ENCODE measurements around the gene IGBP1.
"Not testable (repeated sequence)": the region's sequence is repeated elsewhere in the genome, so short reads cannot be mapped to it uniquely, and the experiment has no call there.

Gene IGBP1

GRCh38 chrX:70166601-70167590 lies 33.6 kb downstream of the IGBP1 start:
- peak in 1 of 2 donors; percentile 8 for DNase-seq (ENCODE audit: low read depth in 2 of 2)

GRCh38 chrX:70168238-70169188 lies 35.3 kb downstream of the IGBP1 start:
- DNase-seq (ENCODE audit: low read depth in 2 of 2), result no peak

- no peak for DNase-seq (ENCODE audit: low read depth in 2 of 2)
These were observed 36.0 kb downstream of the IGBP1 start for GRCh38 chrX:70169281-70169680.

GRCh38 chrX:70171624-70172023 lies 38.4 kb downstream of the IGBP1 start:
- no peak for DNase-seq (ENCODE audit: low read depth in 2 of 2)

- DNase-seq (ENCODE audit: low read depth in 2 of 2), result no peak
These were observed 39.0 kb downstream of the IGBP1 start for GRCh38 chrX:70172221-70172620.

- no peak for DNase-seq (ENCODE audit: low read depth in 2 of 2)
These were observed 39.7 kb downstream of the IGBP1 start for GRCh38 chrX:70172964-70173363.

- DNase-seq (ENCODE audit: low read depth in 2 of 2), result no peak
These were observed 41.5 kb downstream of the IGBP1 start for GRCh38 chrX:70174754-70175153.

- no peak for DNase-seq (ENCODE audit: low read depth in 2 of 2)
These were observed 42.1 kb downstream of the IGBP1 start for GRCh38 chrX:70175338-70175737.

- no peak for DNase-seq (ENCODE audit: low read depth in 2 of 2)
These were observed 43.8 kb downstream of the IGBP1 start, which contains the start of gene DGAT2L6 for GRCh38 chrX:70176938-70177533. TSS of gene DGAT2L6 (plus strand) at chrX:70177483. CDS start at chrX:70177583, 100 bp downstream.

GRCh38 chrX:70183091-70183490 lies 49.8 kb downstream of the IGBP1 start:
- DNase-seq (ENCODE audit: low read depth in 2 of 2), result no peak

GRCh38 chrX:70190225-70190624 lies 57.0 kb downstream of the IGBP1 start:
- DNase-seq (ENCODE audit: low read depth in 2 of 2), result no peak

- peak; percentile 35 to 72 for DNase-seq (ENCODE audit: low read depth in 2 of 2)
These were observed 63.9 kb downstream of the IGBP1 start for GRCh38 chrX:70196961-70197720.

GRCh38 chrX:70201732-70202131 lies 68.5 kb downstream of the IGBP1 start:
- DNase-seq (ENCODE audit: low read depth in 2 of 2), result no peak

GRCh38 chrX:70208479-70208878 lies 75.2 kb downstream of the IGBP1 start:
- DNase-seq (ENCODE audit: low read depth in 2 of 2), result no peak

- not testable (repeated sequence) for DNase-seq (ENCODE audit: low read depth in 2 of 2)
These were observed 76.3 kb downstream of the IGBP1 start for GRCh38 chrX:70209570-70209969.

Data from activated CD4-positive, alpha-beta T cell treated with anti-CD3 and anti-CD28 coated beads for 24 hours (primary cell).